ENCODE results near the gene EGR2. TPM values are rescaled to one million over a fixed set of nuclear protein-coding genes. Genes with fewer than 3 reads are reported as not detected.

The EGR2 gene
- total and polyA plus RNA-seq, 2 donors (not counting 3 experiments of a cell fraction or from before 2014, with no cell fraction given): 0.46 to 0.47 TPM

- intact Hi-C loops (cut with micrococcal nuclease): no loop called here
- CTCF ChIA-PET: interaction anchor here (1.0 kb wide), 1 partner anchor 101 kb away, joined by 3 read pairs; no protein-coding TSS in a partner anchor
Measured at GRCh38 chr10:62779487-62780248, 36.5 kb downstream of the EGR2 start.

More at GRCh38 chr10:62779487-62780248, 36.5 kb downstream of the EGR2 start:
- Histone ChIP-seq H3K27ac (ENCODE audit: insufficient read depth, low read depth, low read length) (no peak overlapping the region), H3K4me1 (ENCODE audit: control insufficient read depth, extremely low read depth, insufficient read depth, low read length) (no peaks in the 10 kb centered on the region), H3K4me3 (replicated peaks in 1 of 3; ENCODE audit: insufficient read depth in 1 of 3, low read depth in 1 of 3, low read length in 3 of 3) (no peak overlapping the region), H3K27me3 (ENCODE audit: control insufficient read depth in 2 of 2, insufficient read depth in 2 of 2, low read length in 2 of 2) (peaks cover 1 to 2% of the 10 kb centered on the region in 2 experiments), H3K9me1 (replicated peaks; ENCODE audit: control insufficient read depth, extremely low read depth, insufficient read depth, low read length) (no peaks in the 10 kb centered on the region), H4K20me1 (replicated peaks; ENCODE audit: control insufficient read depth, extremely low read depth, insufficient read depth, low read length) (no peaks in the 10 kb centered on the region), H3K4me2 (ENCODE audit: insufficient read depth, low read length) (no peak overlapping the region), H3K79me2 (ENCODE audit: control insufficient read depth, insufficient read depth, low read length) (no peaks in the 10 kb centered on the region), H3K9ac (replicated peaks; ENCODE audit: extremely low read depth, insufficient read depth, low read length) (no peak overlapping the region), H2AFZ (ENCODE audit: low read depth, low read length) (no peak overlapping the region), H3K36me3 (ENCODE audit: control insufficient read depth in 2 of 2, extremely low read depth in 1 of 2, insufficient read depth in 2 of 2, low read length in 2 of 2) (no peaks in the 10 kb centered on the region), H3K9me3 (replicated peaks; ENCODE audit: control insufficient read depth, insufficient read depth, low read length) (no peaks in the 10 kb centered on the region)
- no TSS peak for BruUV-seq (replicated peaks)
- TF ChIP-seq EZH2 (IDR thresholded peaks at IDR 0.05; ENCODE audit: borderline replicate concordance, low read depth, low read length, severe bottlenecking) (no peak), POLR2A (IDR thresholded peaks at IDR 0.05; ENCODE audit: low read depth, low read length) (no peak), CTCF (IDR thresholded peaks at IDR 0.05; ENCODE audit: extremely low read depth in 1 of 2, insufficient read depth in 1 of 2, low read depth in 1 of 2, low read length in 2 of 2) (no peak), POLR2AphosphoS5 (IDR thresholded peaks at IDR 0.05; ENCODE audit: insufficient read depth, low read depth, low read length) (no peak), JUN (IDR thresholded peaks at IDR 0.05; ENCODE audit: borderline replicate concordance, insufficient read depth, insufficient read length, low read depth) (no peak)
- dilution Hi-C loops (cut with MboI; ENCODE audit: extremely low pct_ligation_motif_present, low sequenced_read_pairs): no loop called here
- POLR2A ChIA-PET: no interaction called here
- FAIRE-seq (no peak), DNase-seq (ENCODE audit: low read depth, low spot score) (peak; percentile 9)
